Muscle of arm (tissue), 12 donors: ENCODE data around the gene SMURF1. TPM values are rescaled to one million over a fixed set of nuclear protein-coding genes. Genes with fewer than 3 reads are reported as not detected.

Experiments
- DNase-seq: peaks from one replicate; pipeline ENCODE4 v3.0.0-alpha.2; 2013
- polyA plus RNA-seq, 12 donors: library from polyadenylated mRNA; unstranded; fragments of 120-200 nt; gene quantifications; one replicate each; pipeline ENCODE4 v1.2.1, GENCODE V29; 2013; ENCODE audit not compliant: insufficient read length in 12 of 12

The SMURF1 gene
- polyA plus RNA-seq, 12 donors = 8.0 to 14.7 (median 9.1) TPM; not detected in 1

GRCh38 chr7:99005776-99006175 is 138.1 kb downstream of the SMURF1 start:
- no peak for DNase-seq

GRCh38 chr7:99004781-99005500 is 139.0 kb downstream of the SMURF1 start:
- no peak for DNase-seq

GRCh38 chr7:99004216-99004615 is 139.7 kb downstream of the SMURF1 start:
- DNase-seq = no peak

- no peak for DNase-seq
Observed at GRCh38 chr7:99003419-99003818, 140.5 kb downstream of the SMURF1 start.

GRCh38 chr7:99002827-99003212 is 141.1 kb downstream of the SMURF1 start:
- DNase-seq = no peak

GRCh38 chr7:99002148-99002826 is 141.6 kb downstream of the SMURF1 start:
- no peak for DNase-seq

GRCh38 chr7:99001482-99002147 is 142.3 kb downstream of the SMURF1 start:
- DNase-seq = no peak

GRCh38 chr7:99000904-99001465 is 142.9 kb downstream of the SMURF1 start:
- DNase-seq = no peak

- no peak for DNase-seq
Observed at GRCh38 chr7:99000196-99000903, 143.6 kb downstream of the SMURF1 start.

GRCh38 chr7:98998821-98999725 is 144.8 kb downstream of the SMURF1 start:
- no peak for DNase-seq

- no peak for DNase-seq
Observed at GRCh38 chr7:98997846-98998245, 146.1 kb downstream of the SMURF1 start.

GRCh38 chr7:98996150-98996552 is 147.8 kb downstream of the SMURF1 start:
- no peak for DNase-seq

GRCh38 chr7:98995523-98996149 is 148.3 kb downstream of the SMURF1 start:
- no peak for DNase-seq

- no peak for DNase-seq
Observed at GRCh38 chr7:98995111-98995510, 148.8 kb downstream of the SMURF1 start.

GRCh38 chr7:98994046-98994944 is 149.6 kb downstream of the SMURF1 start:
- DNase-seq = no peak

- DNase-seq = no peak
Observed at GRCh38 chr7:98993024-98993897, 150.6 kb downstream of the SMURF1 start.

- no peak for DNase-seq
Observed at GRCh38 chr7:98992076-98992475, 151.8 kb downstream of the SMURF1 start.

GRCh38 chr7:98991141-98991540 is 152.8 kb downstream of the SMURF1 start:
- DNase-seq = no peak
